GM21717 (cell line): ENCODE data around the gene CHSY1.

Experiments
- ATAC-seq: cut with Tn5 transposase; IDR thresholded peaks from one replicate; pipeline ENCODE4 v1.9.1; 2021; ENCODE audit warnings: mild to moderate bottlenecking, moderate library complexity; ENCODE audit not compliant: unreplicated experiment

Gene CHSY1

GRCh38 chr15:101173233-101174119 lies 78.4 kb downstream of the CHSY1 start:
- no peak for ATAC-seq

- ATAC-seq, result no peak
Observed at GRCh38 chr15:101172501-101173071, 79.3 kb downstream of the CHSY1 start.

- no peak for ATAC-seq
Observed at GRCh38 chr15:101171954-101172353, 79.9 kb downstream of the CHSY1 start.

- no peak for ATAC-seq
Observed at GRCh38 chr15:101170568-101171350, 81.1 kb downstream of the CHSY1 start.

GRCh38 chr15:101169495-101170071 lies 82.3 kb downstream of the CHSY1 start:
- no peak for ATAC-seq

- no peak for ATAC-seq
Observed at GRCh38 chr15:101168898-101169494, 82.9 kb downstream of the CHSY1 start.

GRCh38 chr15:101168463-101168824 lies 83.4 kb downstream of the CHSY1 start:
- peak; percentile 31 for ATAC-seq

- ATAC-seq, result peak; percentile 49
Observed at GRCh38 chr15:101167753-101168462, 83.9 kb downstream of the CHSY1 start.

GRCh38 chr15:101167411-101167752 lies 84.5 kb downstream of the CHSY1 start:
- ATAC-seq, result no peak

- no peak for ATAC-seq
Observed at GRCh38 chr15:101165905-101166471, 85.9 kb downstream of the CHSY1 start.

GRCh38 chr15:101162701-101163483 lies 89.0 kb downstream of the CHSY1 start:
- no peak for ATAC-seq

- ATAC-seq, result no peak
Observed at GRCh38 chr15:101161656-101162055, 90.2 kb downstream of the CHSY1 start.

- ATAC-seq, result no peak
Observed at GRCh38 chr15:101159936-101160815, 91.7 kb downstream of the CHSY1 start.

- ATAC-seq, result no peak
Observed at GRCh38 chr15:101159096-101159935, 92.5 kb downstream of the CHSY1 start.

- ATAC-seq, result no peak
Observed at GRCh38 chr15:101158166-101159095, 93.4 kb downstream of the CHSY1 start.

- no peak for ATAC-seq
Observed at GRCh38 chr15:101157721-101158120, 94.1 kb downstream of the CHSY1 start.
